DMS153 treated with DMSO at 0.1 percent for 48 hours (cell line): ENCODE results near the gene BCAT1.
"Not testable (repeated sequence)": the region's sequence is repeated elsewhere in the genome, so short reads cannot be mapped to it uniquely, and the experiment has no call there.

Experiments
- DNase-seq: peaks from one replicate; lab custom pipeline; 2025; ENCODE audit not compliant: unreplicated experiment; lab: John Stamatoyannopoulos, UW

The BCAT1 gene

DNA sequence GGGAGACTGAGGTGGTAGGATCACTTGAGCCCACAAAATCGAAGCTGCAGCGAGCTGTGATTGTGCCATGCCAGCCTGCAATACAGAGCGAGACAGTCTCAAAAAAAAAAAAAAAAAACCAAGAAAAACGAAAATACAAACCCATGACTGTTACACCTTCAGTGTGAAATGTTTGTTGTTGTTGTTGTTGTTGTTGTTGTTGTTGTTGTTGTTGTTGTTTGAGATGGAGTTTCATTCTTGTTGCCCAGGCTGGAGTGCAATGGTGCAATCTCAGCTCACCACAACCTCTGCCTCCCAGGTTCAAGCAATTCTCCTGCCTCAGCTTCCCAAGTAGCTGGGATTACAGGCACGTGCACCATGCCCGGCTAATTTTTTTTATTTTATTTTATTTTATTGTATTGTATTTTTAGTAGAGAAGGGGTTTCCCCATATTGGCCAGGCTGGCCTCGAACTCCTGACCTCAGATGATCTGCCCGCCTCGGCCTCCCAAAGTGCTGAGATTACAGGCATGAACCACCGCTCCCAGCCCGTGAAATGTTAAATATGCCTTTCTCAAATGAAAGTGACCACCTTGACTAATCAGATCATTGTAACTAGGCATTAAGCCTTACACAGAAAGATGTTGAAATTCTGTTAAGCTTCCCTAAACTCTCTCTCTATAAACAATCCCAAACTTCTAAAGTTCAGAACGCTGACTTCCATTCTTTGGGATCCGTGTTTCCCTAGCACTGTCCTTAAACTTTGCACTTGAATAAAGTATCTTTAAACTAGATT, 20.2 kb downstream of the BCAT1 start:
- DNase-seq, result not testable (repeated sequence)

DNA sequence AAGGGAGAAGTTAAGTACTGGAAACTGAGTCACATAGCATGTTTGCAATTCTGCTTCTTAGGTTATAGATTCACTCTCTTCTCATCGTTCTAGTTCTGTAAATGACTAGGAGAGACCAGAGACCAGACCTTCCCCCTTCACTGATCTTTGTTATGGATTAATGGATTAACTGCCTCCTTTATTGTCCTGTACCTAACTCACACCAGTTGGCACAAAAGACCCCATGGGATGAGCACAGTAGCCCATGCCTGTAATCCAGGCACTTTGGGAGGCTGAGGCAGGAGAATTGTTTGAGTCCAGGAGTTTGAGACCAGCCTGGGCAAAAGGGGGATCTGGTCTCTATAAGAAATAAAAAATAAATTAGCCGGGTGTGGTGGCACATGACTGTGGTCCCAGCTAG, 20.8 kb downstream of the BCAT1 start:
- DNase-seq, result no peak

DNA sequence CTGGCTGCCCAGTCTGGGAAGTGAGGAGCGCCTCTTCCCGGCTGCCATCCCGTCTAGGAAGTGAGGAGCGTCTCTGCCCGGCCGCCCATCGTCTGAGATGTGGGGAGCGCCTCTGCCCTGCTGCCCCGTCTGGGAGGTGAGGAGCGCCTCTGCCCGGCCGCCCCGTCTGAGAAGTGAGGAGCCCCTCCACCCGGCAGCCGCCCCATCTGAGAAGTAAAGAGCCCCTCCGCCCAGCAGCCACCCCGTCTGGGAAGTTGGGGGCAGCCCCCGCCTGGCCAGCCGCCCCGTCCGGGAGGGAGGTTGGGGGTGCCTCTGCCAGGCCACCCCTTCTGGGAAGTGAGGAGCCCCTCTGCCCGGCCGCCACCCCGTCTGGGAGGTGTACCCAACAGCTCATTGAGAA, 22.8 kb downstream of the BCAT1 start:
- DNase-seq, result not testable (repeated sequence)

- no peak for DNase-seq
These were observed 26.8 kb downstream of the BCAT1 start for GRCh38 chr12:24922090-24922489.

- no peak for DNase-seq
These were observed 27.5 kb downstream of the BCAT1 start for GRCh38 chr12:24921251-24922038.

DNA sequence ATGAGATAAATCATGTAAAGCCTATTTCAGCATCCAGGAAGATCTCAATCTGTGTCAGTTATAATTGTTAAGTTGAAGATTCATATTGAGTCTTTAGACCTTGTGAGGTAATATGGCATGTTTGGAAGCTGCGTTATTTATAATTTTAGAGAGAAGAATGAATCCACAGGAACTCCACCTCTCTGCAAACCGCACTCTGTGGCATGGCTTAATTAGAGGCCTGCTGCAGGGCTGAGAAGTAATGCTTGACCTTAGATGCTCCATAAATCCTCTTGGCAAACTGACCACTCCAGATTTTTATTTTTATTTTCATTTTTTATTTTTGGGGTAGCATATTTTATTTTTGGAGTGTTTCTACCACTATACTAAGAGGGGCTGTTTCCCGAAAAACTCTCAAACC, 28.8 kb downstream of the BCAT1 start:
- DNase-seq, result no peak

DNA sequence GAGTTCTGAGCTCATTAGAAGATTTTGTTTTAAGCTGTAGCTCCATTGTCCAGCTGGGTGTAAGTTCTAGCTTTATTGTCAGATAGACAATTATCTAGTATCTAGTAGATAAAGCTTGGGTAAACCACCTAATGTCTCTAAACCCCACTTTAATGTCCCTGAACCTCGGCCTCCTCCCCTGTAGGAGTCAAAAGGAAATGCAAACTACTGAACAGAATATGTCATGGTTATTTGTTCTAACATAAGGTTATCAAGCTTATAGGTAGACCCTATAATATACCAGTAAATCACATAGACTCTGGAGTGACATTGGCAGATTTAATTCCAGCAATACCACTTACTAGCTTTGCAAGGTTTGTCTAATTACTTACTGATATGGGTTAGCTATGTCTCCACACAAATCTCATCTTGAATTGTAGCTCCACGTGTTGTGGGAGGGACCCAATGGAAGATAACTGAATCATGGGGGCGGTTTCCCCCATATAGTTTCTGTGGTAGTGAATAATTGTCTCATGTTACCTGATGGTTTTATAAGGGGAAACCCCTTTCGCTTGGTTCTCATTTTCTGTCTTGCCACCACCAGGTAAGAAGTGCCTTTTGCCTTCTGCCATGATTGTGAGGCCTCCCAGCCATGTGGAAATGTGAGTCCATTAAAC, 29.4 kb downstream of the BCAT1 start:
- no peak for DNase-seq

DNA sequence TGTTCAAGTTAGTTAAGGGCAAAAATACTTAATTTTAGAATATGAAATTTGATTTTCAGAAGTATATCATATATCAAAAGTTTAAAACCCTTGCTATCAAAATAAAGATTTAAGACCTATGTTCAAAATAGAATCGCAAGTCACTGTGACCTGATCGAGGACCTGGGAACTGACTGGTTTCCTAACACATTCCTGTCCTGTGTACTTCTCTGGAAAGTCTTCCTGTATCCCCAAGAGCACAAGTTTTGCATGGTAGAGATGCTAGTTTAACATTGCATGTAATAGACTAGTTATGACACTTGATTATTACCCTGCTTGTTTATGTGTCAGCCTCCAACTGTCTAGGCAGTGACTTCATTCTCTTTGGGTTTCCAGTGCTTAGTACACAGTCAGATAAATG, 30.3 kb downstream of the BCAT1 start:
- DNase-seq, result no peak

- no peak for DNase-seq
These were observed 33.4 kb downstream of the BCAT1 start for GRCh38 chr12:24915501-24915900.

DNA sequence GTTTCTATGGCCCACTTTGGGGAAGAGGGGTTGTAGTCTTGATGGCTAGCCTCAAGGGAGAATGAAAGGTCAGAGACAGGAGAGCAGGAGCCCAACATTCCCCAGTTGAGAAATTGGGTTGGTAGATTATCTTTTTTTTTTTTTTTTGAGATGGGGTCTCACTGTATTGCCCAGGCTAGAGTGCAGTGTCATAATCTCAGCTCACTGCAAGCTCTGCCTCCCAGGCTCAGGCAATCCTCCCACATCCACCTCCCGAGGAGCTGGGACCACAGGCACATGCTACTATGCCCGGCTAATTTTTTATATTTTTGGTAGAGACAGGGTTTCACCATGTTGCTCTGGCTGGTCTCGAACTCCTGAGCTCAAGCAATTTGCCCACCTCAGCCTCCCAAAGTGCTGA, 34.9 kb downstream of the BCAT1 start:
- no peak for DNase-seq

DNA sequence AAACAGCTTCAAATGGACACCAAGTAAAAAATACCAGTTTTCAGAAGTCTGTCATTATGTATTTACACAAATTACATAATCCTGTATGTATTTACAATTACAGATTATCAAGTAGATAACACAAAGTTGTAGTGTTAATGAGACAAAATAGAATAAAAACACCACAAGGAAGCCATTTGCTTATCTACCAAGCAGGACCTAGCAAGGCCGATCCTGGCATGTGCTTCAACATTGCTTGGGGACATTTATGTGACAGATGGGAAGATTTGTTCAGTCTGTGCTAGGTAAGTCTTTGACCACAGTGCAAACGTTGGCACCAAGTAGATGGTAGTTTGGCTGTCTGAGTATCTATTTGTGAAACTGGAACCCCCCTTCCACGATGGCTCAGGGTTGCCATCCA, 35.8 kb downstream of the BCAT1 start:
- DNase-seq, result no peak

GRCh38 chr12:24911271-24911791, 37.6 kb downstream of the BCAT1 start:
- no peak for DNase-seq

GRCh38 chr12:24910192-24910591, 38.7 kb downstream of the BCAT1 start:
- DNase-seq, result not testable (repeated sequence)

DNA sequence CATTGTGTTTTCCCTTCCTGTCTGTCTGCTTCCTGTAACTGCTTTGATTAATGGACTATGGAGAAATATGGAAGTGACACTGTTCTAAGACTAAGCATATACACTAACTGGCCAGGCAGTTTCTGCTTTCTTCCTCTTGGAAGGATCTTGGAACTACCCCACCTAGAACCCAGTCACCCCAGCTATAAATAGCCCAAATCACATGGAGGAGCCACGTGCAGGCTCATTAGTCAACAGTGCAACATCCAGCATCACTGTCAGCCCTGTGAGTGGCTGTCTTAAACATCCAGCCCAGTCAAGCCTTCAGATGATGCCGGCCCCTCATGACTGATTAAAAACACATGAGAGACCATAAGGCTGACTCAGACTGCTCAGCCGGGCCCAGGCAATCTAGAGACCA, 39.2 kb downstream of the BCAT1 start:
- no peak for DNase-seq

- no peak for DNase-seq
These were observed 41.4 kb downstream of the BCAT1 start for GRCh38 chr12:24907464-24907863.

DNA sequence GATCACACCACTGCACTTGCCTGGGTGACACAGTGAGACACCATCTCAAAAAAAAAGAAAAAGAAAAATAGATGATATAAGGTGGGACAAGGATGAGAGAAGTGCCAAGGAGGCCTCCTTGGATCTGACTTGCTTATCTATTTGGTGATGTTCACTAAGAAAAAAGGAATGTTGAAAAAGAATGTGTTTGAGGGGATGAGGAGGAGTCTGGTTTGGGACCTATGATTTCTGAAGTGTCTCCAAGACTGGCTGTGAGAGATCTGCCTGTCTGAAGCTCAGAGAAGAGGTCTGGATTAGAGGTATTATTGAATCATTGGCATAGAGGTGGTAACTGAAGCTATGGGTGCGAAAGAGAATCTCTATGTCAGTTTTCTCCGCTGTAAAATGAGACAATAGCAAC, 42.8 kb downstream of the BCAT1 start:
- no peak for DNase-seq

DNA sequence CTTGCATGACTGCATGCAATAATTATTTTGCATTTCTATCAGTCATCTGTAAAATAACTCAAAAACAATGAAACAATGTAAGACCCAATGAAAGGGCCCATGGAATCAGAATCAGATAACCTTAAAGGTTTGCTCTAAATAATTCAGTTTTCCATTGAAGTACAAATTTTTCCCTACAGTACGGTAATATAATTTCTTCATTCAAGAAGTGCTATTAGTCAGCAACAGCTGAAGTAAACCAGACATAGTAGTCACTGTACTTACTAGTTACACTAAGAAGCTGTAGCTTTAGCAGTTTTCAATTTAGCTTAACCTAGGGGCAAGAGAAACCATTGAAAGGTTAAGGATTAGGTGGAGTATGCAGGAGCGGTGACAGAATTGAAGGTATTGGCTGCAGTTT, 43.5 kb downstream of the BCAT1 start:
- no peak for DNase-seq

GRCh38 chr12:24904871-24905270, 44.0 kb downstream of the BCAT1 start:
- no peak for DNase-seq

- DNase-seq, result no peak
These were observed 45.4 kb downstream of the BCAT1 start for GRCh38 chr12:24903329-24904088.

DNA sequence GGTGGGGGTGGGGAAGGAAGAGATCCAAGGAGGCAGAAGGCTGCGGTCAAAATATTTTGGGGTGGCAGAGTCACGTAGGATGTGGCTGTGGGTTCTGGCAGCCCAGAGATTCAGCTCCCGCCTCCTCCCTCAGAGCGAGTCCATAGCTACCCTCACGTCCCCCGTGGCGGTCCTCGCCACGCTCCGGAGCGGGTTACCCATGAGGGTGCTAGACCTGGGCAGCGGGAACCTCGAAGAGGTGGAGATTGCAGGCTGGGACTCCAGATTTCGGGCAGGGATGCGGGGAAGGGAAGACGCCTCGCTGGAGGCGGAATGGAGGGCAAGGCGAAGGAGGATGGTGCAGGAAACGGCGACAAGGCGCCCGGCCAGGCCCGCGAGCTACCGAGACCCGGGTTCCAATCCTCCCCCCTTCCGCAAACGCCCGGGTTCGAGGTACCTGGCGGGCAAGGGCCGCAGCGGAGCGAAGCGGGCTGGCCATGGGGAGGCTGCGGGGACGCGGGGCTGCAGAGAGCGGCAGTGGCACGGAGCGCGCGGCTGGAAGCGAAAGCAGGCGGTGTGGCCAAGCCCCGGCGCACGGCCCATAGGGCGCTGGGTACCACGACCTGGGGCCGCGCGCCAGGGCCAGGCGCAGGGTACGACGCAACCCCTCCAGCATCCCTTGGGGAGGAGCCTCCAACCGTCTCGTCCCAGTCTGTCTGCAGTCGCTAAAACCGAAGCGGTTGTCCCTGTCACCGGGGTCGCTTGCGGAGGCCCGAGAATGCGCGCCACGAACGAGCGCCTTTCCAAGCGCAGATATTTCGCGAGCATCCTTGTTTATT, 46.2 kb downstream of the BCAT1 start:
- no peak for DNase-seq
